ENCODE results near the gene MAP2K3.

DNA sequence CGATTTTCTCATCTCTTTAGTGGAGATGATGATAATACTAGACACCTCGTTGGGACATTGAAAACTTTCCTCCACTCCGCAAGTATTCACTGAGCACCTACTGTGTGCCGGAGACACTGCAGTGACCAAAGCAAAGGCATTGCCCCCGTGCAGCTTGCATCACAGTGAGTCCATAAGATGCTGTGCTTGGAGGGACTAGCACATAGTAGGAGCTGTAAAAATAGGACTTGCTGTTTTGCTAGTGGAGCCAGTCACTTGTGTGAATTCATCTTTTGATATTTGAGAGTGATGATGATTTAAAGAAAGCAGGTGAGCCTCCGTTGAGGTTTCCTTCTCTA lies 5.3 kb upstream of the MAP2K3 start:
- TF ChIP-seq CTCF (IDR thresholded peaks at IDR 0.05 in 4 of 5, conservative IDR thresholded peaks at IDR 0.05 in 1 of 5) (no peak), POLR2A (IDR thresholded peaks at IDR 0.05) (no peak)

Data from gastrocnemius medialis (tissue), 4 donors.